Choroid plexus epithelial cell (primary cell): ENCODE results near the gene TRMT11.
A peak's percentile ranks its signal among the peaks of the same experiment; 100 is the strongest.

Source experiments
- DNase-seq: peaks from one replicate; pipeline ENCODE4 v3.0.0-alpha.2; 2010; ENCODE audit warnings: low read depth
- H3K4me3 ChIP-seq: 2 replicates; pipeline ENCODE4 v1.5.1; 2011; ENCODE audit warnings: low read depth, mild to moderate bottlenecking, control low read depth, low read length, moderate library complexity
- CTCF ChIP-seq: conservative IDR thresholded peaks from 2 replicates; pipeline ENCODE4 v1.5.1; 2011; ENCODE audit warnings: low read depth, mild to moderate bottlenecking, control low read depth, inconsistent platforms, low read length, moderate library complexity

The TRMT11 gene

DNA sequence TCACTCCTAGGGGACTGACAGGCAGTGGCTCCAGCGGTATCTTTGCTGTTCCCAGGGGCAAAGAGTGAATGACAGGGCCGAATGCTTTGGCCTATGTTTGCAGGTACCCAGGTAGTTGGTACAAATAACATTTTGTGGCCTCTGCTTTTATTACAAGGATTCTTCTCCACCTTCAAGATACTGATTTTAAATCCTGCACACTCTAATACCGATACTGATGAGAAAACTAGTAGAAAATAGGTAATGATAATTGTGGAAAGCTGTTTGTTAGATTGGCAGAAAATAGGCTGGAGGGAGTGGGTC, 29.0 kb upstream of the TRMT11 start:
- H3K4me3 ChIP-seq, result peak overlapping the region; percentile 98
- TF ChIP-seq CTCF, result no peak
- no peak for DNase-seq

- peak; percentile 78 for DNase-seq
- H3K4me3 ChIP-seq, result peak overlapping the region; percentile 98
- no peak for TF ChIP-seq CTCF
Observed at GRCh38 chr6:125957845-125958244, 28.5 kb upstream of the TRMT11 start.

- no peak for TF ChIP-seq CTCF
- DNase-seq, result no peak
- H3K4me3 ChIP-seq, result no peak overlapping the region
Observed at GRCh38 chr6:125959041-125959440, 27.3 kb upstream of the TRMT11 start.

DNA sequence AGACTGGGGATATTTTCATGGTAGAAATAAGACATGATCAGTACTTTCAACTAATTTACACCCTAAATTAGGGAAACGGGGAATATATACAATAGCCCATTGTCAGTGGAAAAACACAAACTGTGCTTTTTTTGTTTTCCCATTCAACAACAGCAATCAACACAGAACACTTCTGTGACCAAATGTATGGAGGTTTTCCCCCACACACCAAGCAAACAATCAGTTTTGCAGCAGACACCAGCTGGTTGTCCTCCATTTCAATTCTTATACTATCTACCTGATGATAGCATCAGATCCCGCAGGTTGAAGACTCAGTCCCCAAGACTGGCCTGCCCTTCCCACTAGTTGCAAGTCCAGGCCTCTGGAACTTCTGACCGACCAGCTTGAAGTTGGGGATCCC, 25.2 kb upstream of the TRMT11 start:
- H3K4me3 ChIP-seq, result no peak overlapping the region
- no peak for TF ChIP-seq CTCF
- DNase-seq, result no peak

DNA sequence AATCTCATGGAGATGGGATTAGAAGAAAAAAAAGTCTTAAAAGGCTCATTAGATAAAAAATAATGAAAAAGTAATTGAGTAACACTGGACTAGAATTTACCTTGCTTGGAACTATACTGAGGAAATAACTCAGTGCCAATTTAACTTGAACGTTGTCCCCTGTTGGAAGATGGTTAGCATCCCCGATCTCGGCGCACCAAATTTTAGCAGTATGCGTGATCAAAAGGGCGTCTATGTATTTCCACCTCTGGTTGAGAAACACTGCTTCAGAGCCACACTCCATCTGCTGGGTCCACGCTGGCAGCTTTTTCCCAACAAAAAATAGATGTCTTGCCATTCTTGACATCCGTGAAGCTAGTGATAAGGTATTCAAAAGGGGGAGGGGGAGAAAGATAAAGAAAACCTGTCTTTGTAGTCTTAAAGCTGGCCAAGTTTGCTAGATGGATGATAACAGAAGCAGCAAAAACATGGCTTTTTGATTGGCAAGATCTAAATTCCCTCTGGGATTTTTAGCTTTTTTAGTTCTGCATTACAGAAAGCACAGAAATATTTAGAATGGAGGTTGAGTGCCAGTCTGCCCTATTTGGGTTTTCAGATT, 23.3 kb upstream of the TRMT11 start:
- no peak overlapping the region for H3K4me3 ChIP-seq
- DNase-seq, result no peak
- no peak for TF ChIP-seq CTCF

DNA sequence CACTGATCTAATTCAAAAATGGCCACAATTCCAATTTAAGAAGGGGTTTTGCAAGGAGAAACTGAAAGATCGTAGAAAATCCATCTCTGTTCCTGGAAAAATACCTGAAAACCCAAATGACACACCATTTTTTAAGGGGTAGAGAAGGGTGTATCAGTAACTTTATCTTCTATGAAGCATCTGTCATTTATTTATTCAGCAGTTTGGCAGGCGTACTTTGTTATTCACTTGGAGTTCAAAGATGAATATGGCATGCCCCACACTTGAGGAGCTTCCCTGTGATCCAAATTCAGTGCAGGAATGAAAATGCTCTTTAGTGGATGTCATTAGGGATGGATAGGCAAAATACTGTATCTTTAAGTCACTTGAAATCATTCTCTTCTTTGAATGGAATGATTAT, 22.5 kb upstream of the TRMT11 start:
- no peak overlapping the region for H3K4me3 ChIP-seq
- no peak for TF ChIP-seq CTCF
- no peak for DNase-seq

DNA sequence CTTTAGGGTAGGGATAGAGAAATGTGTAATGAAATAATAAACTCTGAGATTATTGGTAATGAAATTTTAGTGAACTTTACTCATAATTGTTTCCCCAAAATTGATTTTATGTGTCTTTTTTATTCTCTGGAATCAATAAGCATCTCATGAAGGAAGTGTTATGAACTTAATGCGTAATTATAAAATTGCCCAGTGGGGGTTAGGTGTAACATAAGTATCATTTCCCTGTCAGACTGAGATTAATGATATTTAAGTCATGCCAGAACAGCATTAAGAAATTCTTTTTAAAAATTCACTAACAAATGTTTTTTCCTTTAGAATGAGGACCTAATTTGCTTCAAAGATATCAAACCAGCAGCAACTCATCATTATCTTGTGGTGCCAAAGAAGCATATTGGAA, 19.8 kb upstream of the TRMT11 start:
- no peak overlapping the region for H3K4me3 ChIP-seq
- DNase-seq, result no peak
- TF ChIP-seq CTCF, result no peak
